ENCODE results near the gene MAP3K2. TPM values are rescaled to one million over a fixed set of nuclear protein-coding genes. Genes with fewer than 3 reads are reported as not detected.

MAP3K2 gene, protein sequence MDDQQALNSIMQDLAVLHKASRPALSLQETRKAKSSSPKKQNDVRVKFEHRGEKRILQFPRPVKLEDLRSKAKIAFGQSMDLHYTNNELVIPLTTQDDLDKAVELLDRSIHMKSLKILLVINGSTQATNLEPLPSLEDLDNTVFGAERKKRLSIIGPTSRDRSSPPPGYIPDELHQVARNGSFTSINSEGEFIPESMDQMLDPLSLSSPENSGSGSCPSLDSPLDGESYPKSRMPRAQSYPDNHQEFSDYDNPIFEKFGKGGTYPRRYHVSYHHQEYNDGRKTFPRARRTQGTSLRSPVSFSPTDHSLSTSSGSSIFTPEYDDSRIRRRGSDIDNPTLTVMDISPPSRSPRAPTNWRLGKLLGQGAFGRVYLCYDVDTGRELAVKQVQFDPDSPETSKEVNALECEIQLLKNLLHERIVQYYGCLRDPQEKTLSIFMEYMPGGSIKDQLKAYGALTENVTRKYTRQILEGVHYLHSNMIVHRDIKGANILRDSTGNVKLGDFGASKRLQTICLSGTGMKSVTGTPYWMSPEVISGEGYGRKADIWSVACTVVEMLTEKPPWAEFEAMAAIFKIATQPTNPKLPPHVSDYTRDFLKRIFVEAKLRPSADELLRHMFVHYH
- total RNA-seq, result 42.2 and 59.4 TPM in 2 replicates

- no peaks in the 10 kb centered on the region for H3K27me3 ChIP-seq (ENCODE audit: control insufficient read depth, insufficient read depth, low read length)
- H3K36me3 ChIP-seq (ENCODE audit: control insufficient read depth, insufficient read depth, low read length), result no peaks in the 10 kb centered on the region
- no peak for DNase-seq (ENCODE audit: low read depth)
- TF ChIP-seq CTCF (IDR thresholded peaks at IDR 0.05; ENCODE audit: insufficient read depth, low read length, poor library complexity, severe bottlenecking), result no peak
- H3K4me3 ChIP-seq (ENCODE audit: low read depth, low read length), result peak within 1 kb of the TSS; percentile 96
Measured at GRCh38 chr2:127387655-127388422, at the start of gene MAP3K2. MAP3K2 (minus strand) TSS chr2:127387975; CDS start chr2:127343129, 44,846 bp downstream.

DNA sequence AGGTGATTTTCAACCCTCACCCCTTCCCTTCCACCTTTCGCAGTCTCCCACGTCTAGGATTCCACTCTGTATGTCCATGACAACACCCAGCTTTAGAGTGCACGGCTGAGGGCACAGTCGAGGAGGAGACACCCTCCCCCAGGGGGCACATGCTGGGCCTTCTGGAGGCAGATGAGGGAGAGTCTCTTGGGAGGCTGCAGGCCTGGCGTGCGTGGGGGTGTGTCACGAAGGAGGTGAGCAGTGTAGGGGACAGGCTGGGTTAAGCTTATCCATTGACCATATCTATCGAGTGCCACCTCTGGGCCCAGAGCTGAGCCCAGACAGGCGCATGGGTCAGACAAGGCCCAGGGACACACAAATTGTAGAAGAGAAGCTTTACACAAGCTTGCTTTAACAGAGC, 49.3 kb upstream of the MAP3K2 start:
- Histone ChIP-seq H3K4me3 (ENCODE audit: low read depth, low read length) (no peak overlapping the region), H3K27me3 (ENCODE audit: control insufficient read depth, insufficient read depth, low read length) (no peaks in the 10 kb centered on the region), H3K36me3 (ENCODE audit: control insufficient read depth, insufficient read depth, low read length) (no peaks in the 10 kb centered on the region)
- DNase-seq (ENCODE audit: low read depth), result no peak
- no peak for TF ChIP-seq CTCF (IDR thresholded peaks at IDR 0.05; ENCODE audit: insufficient read depth, low read length, poor library complexity, severe bottlenecking)

GRCh38 chr2:127434515-127434914, 46.7 kb upstream of the MAP3K2 start:
- TF ChIP-seq CTCF (IDR thresholded peaks at IDR 0.05; ENCODE audit: insufficient read depth, low read length, poor library complexity, severe bottlenecking), result no peak
- Histone ChIP-seq H3K36me3 (ENCODE audit: control insufficient read depth, insufficient read depth, low read length) (no peaks in the 10 kb centered on the region), H3K27me3 (ENCODE audit: control insufficient read depth, insufficient read depth, low read length) (no peaks in the 10 kb centered on the region), H3K4me3 (ENCODE audit: low read depth, low read length) (no peak overlapping the region)
- no peak for DNase-seq (ENCODE audit: low read depth)

- DNase-seq (ENCODE audit: low read depth), result no peak
- H3K27me3 ChIP-seq (ENCODE audit: control insufficient read depth, insufficient read depth, low read length), result no peaks in the 10 kb centered on the region
- no peak overlapping the region for H3K4me3 ChIP-seq (ENCODE audit: low read depth, low read length)
- H3K36me3 ChIP-seq (ENCODE audit: control insufficient read depth, insufficient read depth, low read length), result no peaks in the 10 kb centered on the region
- TF ChIP-seq CTCF (IDR thresholded peaks at IDR 0.05; ENCODE audit: insufficient read depth, low read length, poor library complexity, severe bottlenecking), result no peak
Measured at GRCh38 chr2:127431408-127432023, 43.7 kb upstream of the MAP3K2 start.

DNA sequence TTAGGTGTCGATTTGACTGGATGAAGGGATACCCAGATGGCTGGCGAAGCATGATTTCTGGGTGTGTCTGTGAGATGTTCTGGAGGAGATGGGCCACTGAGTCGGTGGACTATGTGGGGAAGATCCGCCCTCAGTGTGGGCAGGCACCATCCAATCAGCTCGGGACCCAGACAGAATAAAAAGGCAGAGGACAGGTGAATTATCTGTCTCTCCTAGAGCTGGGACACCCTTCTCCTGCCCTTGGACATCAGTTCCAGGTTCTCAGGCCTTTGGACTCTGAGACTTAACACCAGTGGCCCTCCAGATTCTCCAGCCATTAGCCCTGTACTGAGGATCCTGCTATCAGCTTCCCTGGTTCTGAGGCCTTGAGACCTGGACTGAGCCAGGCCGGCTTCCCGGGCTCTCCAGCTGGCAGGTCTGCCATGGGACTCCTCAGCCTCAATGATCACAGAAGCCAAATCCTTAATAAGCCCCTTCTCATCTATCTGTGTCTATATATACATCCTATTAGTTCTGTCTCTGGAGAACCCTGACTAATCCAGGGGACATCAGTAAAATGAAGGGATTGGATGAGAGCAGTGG, 42.2 kb upstream of the MAP3K2 start:
- H3K27me3 ChIP-seq (ENCODE audit: control insufficient read depth, insufficient read depth, low read length), result no peaks in the 10 kb centered on the region
- no peak overlapping the region for H3K4me3 ChIP-seq (ENCODE audit: low read depth, low read length)
- no peak for TF ChIP-seq CTCF (IDR thresholded peaks at IDR 0.05; ENCODE audit: insufficient read depth, low read length, poor library complexity, severe bottlenecking)
- no peaks in the 10 kb centered on the region for H3K36me3 ChIP-seq (ENCODE audit: control insufficient read depth, insufficient read depth, low read length)
- no peak for DNase-seq (ENCODE audit: low read depth)
